HG02798 (cell line): ENCODE results near the gene NEURL1.
"Not testable (repeated sequence)": the region's sequence is repeated elsewhere in the genome, so short reads cannot be mapped to it uniquely, and the experiment has no call there.

Experiments used
- ATAC-seq: cut with Tn5 transposase; IDR thresholded peaks from one replicate; pipeline ENCODE4 v1.9.1; 2021; ENCODE audit warnings: mild to moderate bottlenecking; ENCODE audit not compliant: unreplicated experiment, poor library complexity

NEURL1 gene

GRCh38 chr10:103600325-103600724 is 106.8 kb downstream of the NEURL1 start:
- no peak for ATAC-seq

- no peak for ATAC-seq
Observed at GRCh38 chr10:103600956-103601569, 107.6 kb downstream of the NEURL1 start.

GRCh38 chr10:103602028-103602851 is 108.7 kb downstream of the NEURL1 start:
- no peak for ATAC-seq

- no peak for ATAC-seq
Observed at GRCh38 chr10:103602852-103603155, 109.3 kb downstream of the NEURL1 start.

- ATAC-seq, result no peak
Observed at GRCh38 chr10:103603382-103603781, 109.9 kb downstream of the NEURL1 start.

GRCh38 chr10:103605359-103606096 is 112.0 kb downstream of the NEURL1 start:
- no peak for ATAC-seq

- not testable (repeated sequence) for ATAC-seq
Observed at GRCh38 chr10:103606097-103606438, 112.6 kb downstream of the NEURL1 start.

- not testable (repeated sequence) for ATAC-seq
Observed at GRCh38 chr10:103607051-103607450, 113.5 kb downstream of the NEURL1 start.

GRCh38 chr10:103608056-103608455 is 114.6 kb downstream of the NEURL1 start:
- not testable (repeated sequence) for ATAC-seq

GRCh38 chr10:103609231-103610082 is 116.0 kb downstream of the NEURL1 start:
- ATAC-seq, result no peak

GRCh38 chr10:103610083-103610472 is 116.6 kb downstream of the NEURL1 start:
- ATAC-seq, result no peak

GRCh38 chr10:103610921-103611511 is 117.5 kb downstream of the NEURL1 start:
- no peak for ATAC-seq

GRCh38 chr10:103612462-103613365 is 119.2 kb downstream of the NEURL1 start:
- ATAC-seq, result no peak

GRCh38 chr10:103613616-103614015 is 120.1 kb downstream of the NEURL1 start:
- no peak for ATAC-seq

GRCh38 chr10:103614306-103615158 is 121.0 kb downstream of the NEURL1 start:
- ATAC-seq, result no peak

- ATAC-seq, result no peak
Observed at GRCh38 chr10:103616705-103617601, 123.4 kb downstream of the NEURL1 start.
